Stimulated activated CD4-positive, alpha-beta T cell treated with anti-CD3 and anti-CD28 coated beads, TNF-alpha, amount 100 ng/mL, for 4 hours (primary cell): ENCODE results near the gene XPA.
"Not testable (repeated sequence)": the region's sequence is repeated elsewhere in the genome, so short reads cannot be mapped to it uniquely, and the experiment has no call there.

ENCODE experiments used
- DNase-seq, 3 experiments: peaks; one replicate each; pipeline ENCODE4 v3.0.0-alpha.2; 2020; ENCODE audit warnings: low read depth in 3 of 3

Gene XPA

DNA sequence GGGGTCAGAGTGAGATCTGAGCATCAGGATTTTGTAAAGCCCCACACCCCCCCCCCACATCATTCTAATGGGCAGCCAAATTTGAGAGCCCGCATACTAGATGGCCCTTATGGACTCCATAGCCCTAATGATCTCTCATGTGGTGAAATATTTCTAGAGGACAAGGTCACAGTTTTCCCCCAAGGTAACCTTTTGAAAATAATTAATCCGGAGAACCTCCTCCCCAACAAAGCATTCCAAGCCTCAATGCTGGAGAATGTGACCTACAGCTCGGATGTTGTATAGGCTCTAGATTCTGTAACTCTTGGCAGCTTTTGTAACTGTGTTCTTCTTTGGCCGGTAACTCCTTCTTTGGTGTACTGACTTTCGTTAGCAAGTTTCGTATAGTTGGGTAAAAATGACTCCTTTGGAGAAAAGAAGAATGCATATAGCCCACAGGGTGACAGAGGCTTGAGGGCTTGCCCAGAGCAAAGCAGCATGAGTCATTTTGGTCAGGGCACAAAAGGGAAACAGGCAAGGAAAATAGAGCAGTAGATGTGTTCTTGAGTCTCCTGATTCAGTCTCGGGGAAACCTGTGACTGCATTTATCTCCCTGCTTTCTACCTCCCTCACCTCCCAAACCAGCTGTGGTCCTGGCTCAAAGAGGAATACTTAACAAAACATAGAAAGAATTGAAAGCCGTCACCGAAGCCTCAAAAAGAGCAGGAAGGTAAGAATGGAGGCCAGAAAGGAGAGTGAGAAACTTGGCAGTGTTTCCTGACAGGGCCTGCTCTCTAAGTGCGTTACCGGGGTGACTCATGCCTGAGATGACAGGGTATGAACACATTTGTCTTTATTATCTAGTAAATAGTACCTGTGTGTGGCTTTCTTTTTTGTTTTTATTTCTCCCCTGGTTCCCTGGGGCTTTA lies 6.6 kb upstream of the XPA start:
- DNase-seq = no peak

DNA sequence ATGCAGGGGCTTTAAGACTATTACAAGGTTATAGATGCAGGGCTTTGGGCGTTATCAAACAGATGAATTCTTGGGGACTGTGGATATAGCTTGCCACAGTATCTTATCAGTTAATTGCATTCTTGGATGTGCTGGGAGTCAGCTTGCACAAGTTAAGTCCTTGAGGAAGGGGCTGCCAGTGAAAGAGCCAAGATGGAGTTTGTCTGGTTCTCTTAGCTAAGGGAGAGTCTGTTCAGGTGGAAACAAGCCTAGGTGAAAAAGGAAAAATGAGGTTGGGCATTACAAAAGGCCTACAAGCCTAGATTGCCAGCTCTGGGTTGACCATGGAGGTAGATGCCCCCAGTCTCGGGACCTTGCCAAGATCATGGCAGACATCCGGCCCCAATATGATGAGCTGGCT lies 2.7 kb upstream of the XPA start:
- not testable (repeated sequence) for DNase-seq

DNA sequence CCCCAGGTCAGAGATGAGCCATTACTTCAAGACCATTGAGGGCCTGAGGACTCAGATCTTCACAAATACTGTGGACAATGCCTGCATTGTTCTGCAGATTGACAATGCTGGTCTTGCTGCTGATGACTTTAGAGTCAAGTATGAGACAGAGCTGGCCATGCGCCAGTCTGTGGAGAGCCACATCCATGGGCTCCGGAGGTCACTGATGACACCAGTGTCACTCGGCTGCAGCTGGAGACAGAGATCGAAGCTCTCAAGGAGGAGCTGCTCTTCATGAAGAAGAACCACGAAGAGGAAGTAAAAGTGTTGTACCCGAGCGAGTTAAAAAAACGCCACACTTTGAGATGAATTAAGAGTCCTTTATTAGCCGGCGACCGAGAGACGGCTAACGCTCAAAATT lies 2.1 kb upstream of the XPA start:
- DNase-seq = not testable (repeated sequence)

DNA sequence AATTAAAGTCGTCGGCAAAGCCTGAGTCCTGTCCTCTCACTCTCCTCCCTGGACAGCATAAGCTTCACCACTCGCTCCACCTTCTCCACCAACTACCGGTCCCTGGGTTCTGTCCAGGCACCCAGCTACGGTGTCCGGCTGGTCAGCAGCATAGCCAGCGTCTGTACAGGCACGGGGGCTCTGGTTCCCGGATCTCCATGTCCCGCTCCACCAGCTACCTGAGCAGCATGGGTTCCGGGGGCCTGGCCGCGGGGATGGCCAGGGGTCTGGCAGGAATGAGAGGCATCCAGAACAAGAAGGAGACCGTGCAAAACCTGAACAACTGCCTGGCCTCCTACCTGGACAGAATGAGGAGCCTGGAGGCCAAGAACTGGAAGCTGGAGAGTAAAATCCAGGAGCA lies 1.7 kb upstream of the XPA start:
- no peak for DNase-seq

DNA sequence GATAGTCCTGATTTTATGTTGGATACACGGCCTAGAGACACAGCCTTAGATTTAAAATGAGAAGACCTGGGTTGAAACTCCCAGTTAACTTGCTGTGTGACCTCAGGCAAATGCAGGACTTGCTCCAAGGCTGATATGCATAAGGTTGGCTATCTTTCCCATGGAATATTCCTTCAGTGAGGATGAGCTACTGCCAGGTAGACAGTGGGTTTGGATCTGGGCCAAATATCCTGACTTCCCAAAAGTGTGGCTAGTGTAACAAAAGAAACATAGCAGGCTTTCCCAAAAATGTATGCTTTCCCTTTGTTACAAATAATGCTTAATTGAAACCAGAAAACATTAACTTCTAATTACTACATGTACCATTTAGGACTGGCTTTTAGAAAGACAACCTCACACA lies 697 bp upstream of the XPA start:
- no peak for DNase-seq

DNA sequence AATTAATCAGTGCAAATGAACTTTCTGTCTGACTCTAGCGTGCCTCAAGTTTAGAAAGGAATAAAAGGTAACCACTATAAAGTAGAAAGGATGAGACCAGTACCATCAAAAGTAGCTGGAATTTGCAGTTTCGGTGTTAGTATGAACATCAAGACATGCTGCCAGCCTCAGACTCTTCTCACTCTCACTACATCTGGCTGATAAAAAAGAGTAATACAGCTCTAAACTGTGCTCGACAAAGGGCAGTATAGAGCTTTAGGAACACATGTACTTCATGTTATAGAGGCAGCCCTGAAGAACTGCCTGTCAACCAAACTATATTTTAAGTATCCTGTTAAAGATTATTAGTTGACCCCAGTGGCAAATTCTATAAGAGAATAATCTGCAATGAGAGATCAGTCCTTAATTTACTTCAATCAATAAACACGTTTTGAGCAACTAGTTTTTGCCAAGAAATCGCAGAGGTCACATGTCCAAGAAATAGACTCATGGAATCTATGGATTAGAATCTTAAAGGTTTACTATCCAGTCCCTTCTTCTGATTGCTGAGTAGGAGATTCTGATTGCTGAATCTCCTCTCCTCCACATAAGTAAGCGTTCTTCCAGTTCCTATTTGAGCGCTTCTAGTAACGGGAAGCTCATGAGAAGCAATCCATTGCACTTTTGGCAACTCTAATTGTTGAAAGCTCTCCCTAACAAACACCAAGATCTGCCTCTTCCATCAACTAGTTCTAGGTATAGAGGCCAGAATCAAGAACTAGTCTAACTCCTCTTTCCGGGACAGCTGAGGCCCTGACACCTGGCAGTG lies 941 bp downstream of the XPA start:
- DNase-seq = no peak

DNA sequence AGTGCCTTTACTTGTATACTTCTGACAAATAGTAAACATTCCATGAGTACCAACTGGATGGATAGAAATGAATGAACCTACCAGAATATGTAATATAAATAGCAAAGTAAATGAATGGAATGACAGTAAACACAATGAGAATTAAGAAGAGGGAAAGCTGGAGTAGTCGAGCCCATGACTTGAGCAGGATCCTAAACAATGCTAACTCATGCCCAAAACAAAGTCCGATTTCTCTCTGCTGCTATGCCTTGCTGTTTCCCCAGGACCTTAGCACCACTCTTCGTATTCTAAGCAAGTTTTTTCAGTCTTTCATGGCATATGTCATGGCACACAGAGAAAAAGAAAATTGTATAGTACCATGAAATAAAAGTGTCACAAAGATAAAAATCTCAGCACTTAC lies 1.8 kb downstream of the XPA start:
- no peak for DNase-seq

DNA sequence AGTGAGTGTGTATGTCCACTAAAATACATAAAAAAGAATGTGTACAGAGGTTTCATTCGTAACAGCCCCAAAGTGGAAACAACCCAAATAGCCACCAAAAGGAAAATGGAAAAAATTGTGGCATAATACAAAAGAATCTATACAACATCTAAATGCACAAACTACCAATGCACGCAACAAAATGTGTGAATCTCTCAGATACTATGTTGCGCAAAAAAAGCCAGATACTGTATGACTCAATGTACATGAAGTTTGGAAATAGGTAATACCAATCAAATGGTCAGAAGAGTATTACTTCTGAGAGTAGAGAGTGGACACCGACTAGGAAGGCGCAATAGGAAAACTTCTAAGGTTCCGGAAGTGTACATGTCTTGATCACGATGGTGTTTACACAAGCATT lies 2.4 kb downstream of the XPA start:
- DNase-seq = no peak

DNA sequence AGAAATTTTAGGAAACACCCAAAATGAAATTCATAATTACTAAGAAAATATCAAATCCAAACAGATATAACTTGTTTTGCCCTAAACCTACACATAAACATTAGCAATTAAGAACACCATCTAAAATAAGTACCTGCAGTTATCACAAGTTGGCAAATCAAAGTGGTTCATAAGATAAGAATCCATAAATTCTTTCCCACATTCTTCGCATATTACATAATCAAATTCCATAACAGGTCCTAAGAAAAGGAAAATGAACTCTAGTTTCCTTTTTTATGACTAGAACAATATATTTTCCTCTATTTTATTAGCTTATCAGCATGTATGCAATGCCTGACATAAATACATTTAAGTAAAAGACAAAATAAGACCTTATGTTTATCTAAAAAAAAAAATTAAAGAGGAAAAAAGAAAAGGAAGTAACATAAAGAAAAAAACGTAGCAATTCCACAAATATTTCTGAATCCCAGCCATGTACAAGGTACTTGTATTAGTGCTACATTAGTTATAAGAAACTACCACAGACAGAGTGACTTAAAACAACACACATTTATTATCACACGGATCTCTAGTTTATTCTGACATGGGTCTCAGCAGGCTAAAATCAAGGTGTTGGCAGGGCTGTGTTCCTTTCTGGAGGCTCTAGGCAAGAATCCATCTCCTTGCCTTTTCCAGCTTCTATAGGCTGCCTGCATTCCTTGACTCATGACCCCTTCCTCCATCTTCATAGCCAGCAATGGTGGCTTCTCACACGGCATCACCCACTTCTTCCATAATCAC lies 7.5 kb downstream of the XPA start:
- DNase-seq = no peak

DNA sequence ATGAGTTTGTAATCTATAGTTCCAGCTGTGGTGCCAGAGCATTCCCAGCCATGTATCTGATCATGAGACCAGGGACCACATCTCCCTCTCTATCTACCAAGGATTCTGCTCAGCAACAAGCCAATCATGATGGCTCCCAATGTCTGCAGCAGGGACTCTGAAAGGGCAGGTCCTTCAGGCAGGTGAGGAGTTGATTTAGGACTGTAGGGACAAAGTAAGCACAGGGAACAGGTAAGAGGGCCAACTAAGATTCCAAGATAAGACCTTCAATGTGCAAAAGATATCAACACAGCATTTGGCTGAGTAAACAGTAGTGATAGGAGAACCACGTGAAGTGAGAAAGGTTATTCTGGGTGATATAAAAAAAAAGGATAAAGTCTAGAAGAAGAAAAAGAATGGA lies 8.5 kb downstream of the XPA start:
- DNase-seq = no peak

DNA sequence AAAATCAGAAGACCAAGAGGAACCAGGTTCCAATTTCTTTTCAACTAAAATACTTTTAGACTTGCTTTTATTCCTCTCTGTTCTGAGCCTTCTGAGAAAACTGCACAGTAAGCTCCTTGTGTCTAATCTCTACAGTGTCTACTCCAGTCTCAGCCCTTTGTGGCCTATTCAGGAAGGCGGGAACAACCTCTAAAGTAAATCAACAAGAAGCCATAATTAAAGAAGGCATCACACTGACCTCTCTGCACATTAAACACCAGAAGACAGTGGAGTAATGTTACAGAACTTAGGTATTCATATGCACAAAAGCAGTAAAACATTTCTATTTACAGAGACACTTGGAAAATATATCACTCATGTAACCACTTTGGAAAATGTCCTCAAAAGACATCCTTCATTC lies 14.9 kb downstream of the XPA start:
- DNase-seq = no peak

DNA sequence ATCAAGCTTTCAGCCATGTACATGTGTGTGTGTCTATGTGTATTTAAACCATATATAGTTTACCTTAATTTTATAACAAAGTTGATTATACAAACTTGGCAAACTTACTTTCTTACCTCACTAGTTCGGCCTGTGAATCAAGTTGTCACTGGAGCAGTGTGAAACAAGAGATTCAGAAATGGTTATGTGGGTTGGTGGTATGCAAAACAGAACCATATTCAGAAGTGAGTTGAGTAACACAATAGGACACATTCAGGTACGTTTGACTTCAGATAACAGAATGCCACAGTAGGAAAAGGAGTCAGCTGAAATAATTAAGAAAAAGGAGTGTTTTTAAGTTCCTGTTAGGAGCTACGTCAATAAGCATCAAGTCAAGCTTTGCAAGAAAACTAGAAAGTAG lies 21.5 kb downstream of the XPA start:
- no peak for DNase-seq

DNA sequence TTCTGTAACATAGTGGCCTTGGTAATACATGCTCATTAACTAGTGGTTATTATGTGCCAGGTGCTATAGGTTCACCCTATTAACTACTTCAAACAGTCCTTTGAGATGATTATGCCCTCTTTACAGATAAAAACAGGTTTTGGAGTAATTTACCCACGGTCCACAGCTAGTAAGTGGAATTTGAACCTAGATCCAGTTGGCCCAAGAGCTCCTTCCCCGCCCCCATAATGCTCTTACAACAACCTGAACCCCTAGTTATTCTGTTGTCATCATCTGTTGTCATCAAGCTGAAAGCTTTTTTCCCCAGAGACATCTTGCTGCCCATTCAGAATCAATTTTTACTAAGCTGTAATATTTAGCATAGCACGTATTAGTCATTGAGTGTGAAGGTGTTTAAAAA lies 23.2 kb downstream of the XPA start:
- DNase-seq = no peak

DNA sequence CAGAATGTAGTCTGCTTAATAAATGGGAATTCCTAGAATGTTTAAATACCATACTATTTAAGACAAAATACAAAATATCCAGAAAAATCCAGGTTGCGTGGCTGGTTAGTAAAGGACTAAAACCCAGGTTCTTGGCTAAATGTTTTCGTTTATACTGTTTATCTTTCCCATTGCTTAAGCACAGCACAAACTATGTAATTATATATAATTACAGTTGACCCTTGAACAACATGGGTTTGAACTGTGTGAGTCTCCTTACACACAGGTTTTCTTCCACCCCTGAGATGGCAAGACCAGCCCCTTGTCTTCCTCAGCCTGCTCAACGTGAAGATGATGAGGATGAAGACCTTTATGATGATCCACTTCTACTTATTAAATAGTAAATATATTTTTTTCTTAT lies 24.7 kb downstream of the XPA start:
- DNase-seq = no peak

DNA sequence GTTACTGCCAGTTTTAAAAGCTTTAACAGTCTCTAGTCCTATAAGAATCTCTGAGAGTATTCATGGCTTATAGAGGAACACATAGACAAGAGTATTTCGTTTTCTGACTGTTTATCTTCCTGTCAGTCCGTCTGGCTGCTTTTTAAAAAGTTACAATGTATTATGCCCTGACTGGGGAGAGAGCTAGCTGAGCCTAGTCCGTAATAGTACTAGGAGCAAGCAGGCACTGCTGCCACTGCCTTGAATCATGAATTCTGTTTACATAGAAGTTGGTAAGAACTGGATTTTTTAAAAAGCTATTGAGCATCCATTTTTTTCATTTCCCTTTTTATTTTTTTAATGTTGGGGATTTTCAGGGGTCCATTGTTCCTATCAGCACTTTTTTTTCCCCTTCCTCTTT lies 26.6 kb downstream of the XPA start:
- DNase-seq = no peak

DNA sequence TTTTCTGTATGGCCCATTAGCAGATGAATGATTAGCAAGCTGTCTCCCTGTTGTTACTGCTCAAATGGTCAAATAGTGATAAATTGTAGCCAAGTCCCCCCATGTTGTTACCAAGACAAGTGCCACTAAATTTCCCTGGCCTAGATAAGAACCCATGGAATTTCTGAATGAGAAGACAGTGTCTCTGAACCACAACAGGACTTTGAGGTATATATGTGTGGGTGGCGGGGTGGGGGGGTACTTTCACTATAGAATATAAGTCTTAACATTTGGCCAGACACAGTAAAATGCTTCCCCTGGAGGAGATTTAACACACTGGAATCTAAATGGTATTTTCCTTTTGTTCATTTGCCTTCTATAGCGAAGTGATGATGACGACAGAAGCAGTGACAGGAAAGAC lies 28.7 kb downstream of the XPA start:
- DNase-seq = no peak

DNA sequence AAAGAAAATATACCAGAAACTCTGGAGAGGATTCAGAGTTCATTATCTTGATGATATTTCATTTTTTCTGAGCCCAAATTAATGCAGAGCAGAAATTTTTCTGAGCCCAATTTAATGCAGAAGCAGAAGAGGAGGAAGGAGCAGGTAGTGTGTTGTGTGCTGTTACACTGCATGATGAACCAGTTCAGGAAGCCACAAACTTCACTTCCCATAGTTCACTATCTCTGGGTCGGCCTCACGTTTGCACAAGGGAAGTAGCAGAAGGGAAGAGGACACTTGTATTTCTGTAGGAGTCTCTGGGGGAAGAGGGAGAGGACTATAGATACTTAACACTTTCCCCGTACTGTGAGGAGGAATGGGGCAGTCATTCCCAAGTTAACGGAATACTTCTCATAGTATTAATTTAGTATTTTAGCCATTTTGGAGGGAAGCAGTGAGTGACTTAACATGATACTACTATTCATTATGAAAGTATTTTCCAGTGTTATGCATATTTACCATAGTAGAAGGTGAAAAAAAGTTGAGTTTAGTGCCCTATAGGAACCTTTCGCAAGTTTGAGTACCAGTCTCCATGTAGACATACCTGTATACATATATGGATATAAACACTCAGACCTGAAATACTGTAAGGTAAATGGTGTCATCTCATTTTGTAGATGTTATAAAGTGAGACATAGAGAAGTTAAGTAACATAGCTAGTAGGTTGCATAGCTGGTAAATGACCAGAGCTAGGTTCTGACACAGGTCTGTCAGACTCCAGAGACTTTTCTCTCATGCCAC lies 30.0 kb downstream of the XPA start:
- no peak for DNase-seq

DNA sequence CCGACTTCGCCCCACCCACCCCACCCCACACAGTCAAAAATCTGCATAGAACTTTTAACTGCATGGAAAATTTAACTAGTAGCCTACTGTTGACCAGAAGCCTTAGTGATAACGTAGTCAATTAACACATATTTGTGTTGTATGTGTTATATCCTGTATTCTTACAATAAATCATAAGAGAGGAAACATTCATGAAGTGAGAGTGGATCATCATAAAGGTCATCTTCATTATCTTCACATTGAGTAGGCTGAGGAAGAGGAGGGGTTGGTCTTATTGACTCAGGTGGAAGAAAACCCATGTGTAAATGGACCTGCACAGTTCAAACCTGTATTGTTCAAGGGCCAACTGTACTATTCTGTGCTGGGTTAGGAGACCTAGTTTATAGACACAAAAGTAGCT lies 31.4 kb downstream of the XPA start:
- no peak for DNase-seq

DNA sequence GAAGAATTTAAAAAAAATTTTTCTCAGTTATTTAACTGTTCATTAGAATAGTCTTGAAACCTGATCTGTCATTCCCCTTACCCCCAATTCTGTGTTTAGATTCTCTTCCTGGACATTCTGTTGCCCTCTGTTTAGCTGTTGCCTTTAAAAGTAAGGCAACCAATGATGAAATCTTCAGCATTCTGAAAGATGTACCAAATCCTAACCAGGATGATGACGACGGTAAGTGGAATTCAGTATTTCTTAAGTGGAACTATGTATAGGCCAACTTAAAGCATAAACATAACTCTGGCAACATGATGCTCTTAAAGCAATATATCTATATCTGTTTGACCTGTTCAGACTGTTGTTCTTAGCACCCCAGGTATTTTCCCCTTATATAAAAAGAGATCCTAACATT lies 36.3 kb downstream of the XPA start:
- DNase-seq = no peak

DNA sequence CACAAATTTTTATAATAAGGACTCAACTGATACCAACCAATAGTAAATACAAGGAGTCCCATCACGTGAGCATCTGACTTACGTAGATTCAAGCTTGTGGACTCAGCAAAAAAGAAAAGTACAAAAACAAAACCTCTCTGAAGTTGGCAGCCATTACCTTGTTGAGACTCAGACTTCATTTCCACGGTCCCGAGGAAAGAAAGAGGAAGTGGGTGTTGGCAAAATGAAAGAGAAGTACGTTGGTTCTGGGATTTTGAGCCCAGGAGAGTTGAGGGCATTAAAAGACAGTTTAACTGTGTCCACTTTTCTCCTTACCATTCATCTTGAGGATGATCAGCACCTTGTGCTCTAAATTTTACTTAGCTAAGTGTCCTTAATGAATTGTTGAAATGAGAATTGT lies 36.8 kb downstream of the XPA start:
- DNase-seq = no peak

DNA sequence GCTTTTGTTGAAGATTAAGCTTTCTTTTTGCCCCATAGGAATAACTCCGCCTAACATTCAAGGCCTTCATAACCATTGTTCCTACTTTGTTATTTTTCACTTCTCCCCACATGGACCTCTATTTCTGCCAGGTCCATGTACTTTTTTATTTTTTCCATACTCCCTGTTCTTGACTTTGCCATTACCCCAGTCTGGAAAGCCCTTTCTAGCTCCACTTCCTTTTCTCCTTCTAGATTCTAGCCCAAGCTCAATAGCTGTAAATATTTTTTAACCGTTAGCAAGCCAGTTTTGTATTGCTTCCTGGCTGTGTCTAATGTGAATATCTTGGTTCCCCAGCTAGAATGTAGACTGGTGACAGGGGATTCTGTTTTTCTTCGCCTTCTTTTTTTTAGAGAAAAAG lies 37.4 kb downstream of the XPA start:
- no peak for DNase-seq

DNA sequence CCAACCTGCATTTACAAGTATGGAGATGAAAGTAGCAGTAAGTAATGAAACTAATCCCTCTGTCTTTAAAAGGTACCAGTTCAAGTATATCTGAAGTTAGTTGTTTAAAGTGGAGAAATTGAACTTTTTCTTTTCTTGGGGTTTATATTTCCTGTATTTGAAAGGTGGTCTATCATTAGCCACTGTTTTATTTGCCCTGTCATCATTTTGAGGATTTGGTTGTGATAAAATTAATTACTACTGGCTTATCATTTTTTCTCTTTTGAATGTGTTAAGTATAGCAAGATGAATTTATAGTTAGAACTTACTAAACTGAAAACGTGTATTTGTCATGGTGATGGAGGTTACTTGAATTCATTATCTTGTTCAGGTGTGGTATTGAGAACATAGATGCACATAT lies 38.4 kb downstream of the XPA start:
- no peak for DNase-seq
